Stimulated activated naive CD4-positive, alpha-beta T cell treated with Interleukin-2 at 50 U/mL for 16 hours (primary cell): ENCODE measurements around the gene EIF4G1.

Experiments
- DNase-seq: peaks from one replicate; lab custom pipeline; 2025; lab: John Stamatoyannopoulos, UW

The EIF4G1 gene

GRCh38 chr3:184351511-184352148 is 37.2 kb downstream of the EIF4G1 start:
- no peak for DNase-seq

GRCh38 chr3:184352149-184352785 is 37.9 kb downstream of the EIF4G1 start:
- no peak for DNase-seq

GRCh38 chr3:184352897-184353545 is 38.6 kb downstream of the EIF4G1 start:
- DNase-seq, result no peak

- DNase-seq, result no peak
These were observed 39.1 kb downstream of the EIF4G1 start for GRCh38 chr3:184353546-184353941.

- peak; percentile 62 for DNase-seq
These were observed 39.8 kb downstream of the EIF4G1 start for GRCh38 chr3:184354121-184354728.

- no peak for DNase-seq
These were observed 40.3 kb downstream of the EIF4G1 start for GRCh38 chr3:184354754-184355153.

GRCh38 chr3:184355261-184356040 is 41.0 kb downstream of the EIF4G1 start:
- DNase-seq, result no peak

GRCh38 chr3:184357248-184358123 is 43.1 kb downstream of the EIF4G1 start:
- no peak for DNase-seq

GRCh38 chr3:184358124-184358767 is 43.8 kb downstream of the EIF4G1 start:
- no peak for DNase-seq

GRCh38 chr3:184358921-184359350 is 44.5 kb downstream of the EIF4G1 start:
- DNase-seq, result no peak

GRCh38 chr3:184359610-184360009 is 45.2 kb downstream of the EIF4G1 start:
- no peak for DNase-seq

- no peak for DNase-seq
These were observed 45.9 kb downstream of the EIF4G1 start for GRCh38 chr3:184360070-184360928.

- DNase-seq, result no peak
These were observed 46.6 kb downstream of the EIF4G1 start for GRCh38 chr3:184360929-184361531.

GRCh38 chr3:184361532-184361931 is 47.1 kb downstream of the EIF4G1 start, which contains the start of the genes CLCN2 and POLR2H:
Gene CLCN2 (minus strand): TSS chr3:184361605. CDS start chr3:184361479, 126 bp downstream.
Gene POLR2H (plus strand): TSS chr3:184361710. CDS start chr3:184363493, 1,783 bp downstream.
- DNase-seq, result peak; percentile 26

GRCh38 chr3:184361932-184362667 is 47.7 kb downstream of the EIF4G1 start:
- peak; percentile 42 for DNase-seq

GRCh38 chr3:184362668-184363546 is 48.5 kb downstream of the EIF4G1 start:
- peak; percentile 94 for DNase-seq

GRCh38 chr3:184366619-184367289 is 52.3 kb downstream of the EIF4G1 start:
- no peak for DNase-seq
